ENCODE results near the gene MAP2. TPM values are rescaled to one million over a fixed set of nuclear protein-coding genes. Genes with fewer than 3 reads are reported as not detected.

Gene MAP2
- total and polyA plus RNA-seq, 2 of the 13 experiments (the other 11 are each of a cell fraction or from before 2014, with no cell fraction given), result 0.08 TPM; not detected in 1

DNA sequence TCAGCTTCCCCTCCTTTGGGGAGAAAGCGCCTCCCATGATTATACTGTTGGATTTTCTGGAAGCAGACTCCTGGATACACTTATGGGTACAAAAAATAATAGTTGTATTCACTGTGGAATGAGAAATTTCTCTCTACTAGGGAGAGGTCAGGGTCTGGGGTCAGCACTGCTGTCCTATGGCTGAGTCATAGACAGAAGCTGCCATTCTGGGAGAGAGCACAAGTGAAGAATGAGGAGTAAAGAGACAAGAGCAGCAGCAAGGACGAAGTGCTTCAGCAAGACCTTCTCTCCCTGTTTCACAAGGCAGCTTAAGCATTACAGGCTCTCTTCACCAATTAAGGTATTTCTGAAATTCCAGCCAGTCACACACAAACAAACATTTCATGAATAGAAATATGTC is 337.7 kb downstream of the MAP2 start:
- Histone ChIP-seq H3K79me2 (ENCODE audit: insufficient read depth, low read length) (no peaks in the 10 kb centered on the region), H3K4me2 (ENCODE audit: low read depth, low read length) (no peak overlapping the region), H3K27me3 (ENCODE audit: control insufficient read depth in 1 of 2, insufficient read depth in 2 of 2, low read length in 2 of 2) (no peaks in the 10 kb centered on the region), H2AFZ (ENCODE audit: low read length) (no peak overlapping the region), H3K9ac (ENCODE audit: insufficient read depth, low read depth, low read length) (no peak overlapping the region), H3K4me3 (replicated peaks in 1 of 3; ENCODE audit: insufficient read depth in 1 of 3, low read depth in 2 of 3, low read length in 3 of 3) (no peak overlapping the region), H4K20me1 (ENCODE audit: insufficient read depth, low read length) (no peaks in the 10 kb centered on the region), H3K4me1 (ENCODE audit: insufficient read depth, low read length) (no peaks in the 10 kb centered on the region), H3K9me3 (ENCODE audit: low read length) (no peaks in the 10 kb centered on the region), H3K36me3 (replicated peaks in 1 of 2; ENCODE audit: control insufficient read depth in 1 of 2, insufficient read depth in 2 of 2, low read length in 2 of 2) (no peaks in the 10 kb centered on the region), H3K27ac (ENCODE audit: extremely low read length, insufficient read depth, low read length) (no peak overlapping the region)
- no peak for DNase-seq (ENCODE audit: low spot score)
- BruUV-seq (replicated peaks), result no TSS peak
- in situ Hi-C loops (cut with HindIII; ENCODE audit: extremely low pct_ligation_motif_present, low pct_unique_long_range_greater_than_20kb) (no loop called here), intact Hi-C loops (cut with micrococcal nuclease; ENCODE audit: unreplicated experiment) (no loop called here)
- ChIA-PET CTCF (ENCODE audit: low intra/inter-chr PET ratio, low total read pairs) (no interaction called here), POLR2A (no interaction called here)
- 0% methylated on average over 2 of the region's 2 CpGs for WGBS (ENCODE audit: low lambda C conversion rate)
- TF ChIP-seq RBM39 (IDR thresholded peaks at IDR 0.05; ENCODE audit: low read depth, low read length, poor library complexity, severe bottlenecking) (no peak), ZNF468 (CRISPR knock-in tag; IDR thresholded peaks at IDR 0.05) (no peak), SMARCE1 (IDR thresholded peaks at IDR 0.05; ENCODE audit: borderline replicate concordance) (no peak), SAP130 (CRISPR knock-in tag; IDR thresholded peaks at IDR 0.05; ENCODE audit: low read depth) (no peak), NFATC3 (CRISPR knock-in tag; IDR thresholded peaks at IDR 0.05) (no peak), SOX5 (CRISPR knock-in tag; IDR thresholded peaks at IDR 0.05; ENCODE audit: borderline replicate concordance) (no peak), CCAR2 (optimal IDR thresholded peaks at IDR 0.05; ENCODE audit: low read depth, low read length) (no peak), GZF1 (CRISPR knock-in tag; IDR thresholded peaks at IDR 0.05) (no peak), GABPB1 (CRISPR knock-in tag; IDR thresholded peaks at IDR 0.05) (no peak), SMARCC2 (IDR thresholded peaks at IDR 0.05) (no peak), ZNF75D (CRISPR knock-in tag; IDR thresholded peaks at IDR 0.05; ENCODE audit: borderline replicate concordance) (no peak), ZSCAN5A (CRISPR knock-in tag; IDR thresholded peaks at IDR 0.05; ENCODE audit: borderline replicate concordance) (no peak), ELF3 (CRISPR knock-in tag; IDR thresholded peaks at IDR 0.05) (no peak), ZBTB7B (CRISPR knock-in tag; IDR thresholded peaks at IDR 0.05) (no peak), ERF (CRISPR knock-in tag; IDR thresholded peaks at IDR 0.05) (no peak), POGZ (CRISPR knock-in tag; IDR thresholded peaks at IDR 0.05) (no peak), ZFYVE20 (CRISPR knock-in tag; IDR thresholded peaks at IDR 0.05; ENCODE audit: borderline replicate concordance, low read depth) (no peak), ZNF44 (CRISPR knock-in tag; IDR thresholded peaks at IDR 0.05) (no peak)
- no peak for FAIRE-seq
- no peak for ATAC-seq

Measured in HepG2 (cell line).